Measurements from ENCODE around the gene ZNF330.

DNA sequence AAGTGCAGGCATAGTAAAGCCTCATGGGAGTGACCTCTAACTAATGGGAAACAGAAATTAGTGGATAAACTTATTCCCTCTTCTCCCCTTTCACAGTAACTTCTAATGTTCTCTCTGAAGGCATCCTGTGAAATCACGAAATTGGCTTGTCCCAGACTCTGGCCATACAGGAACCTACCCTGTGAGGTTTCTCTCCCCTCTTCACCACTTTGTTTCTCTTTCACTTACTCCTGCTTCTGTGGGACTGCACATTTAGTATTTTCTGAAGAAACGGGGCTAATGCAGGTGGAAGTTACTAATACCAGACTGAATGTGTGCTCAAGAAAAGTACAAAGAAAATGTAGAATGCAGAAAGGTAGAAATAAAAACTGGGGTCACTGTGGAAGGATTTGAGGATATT lies 20.0 kb downstream of the ZNF330 start:
- no peak for TF ChIP-seq EZH2 (optimal IDR thresholded peaks at IDR 0.05; ENCODE audit: low read depth, low read length)
- TF ChIP-seq, protein P1, sequence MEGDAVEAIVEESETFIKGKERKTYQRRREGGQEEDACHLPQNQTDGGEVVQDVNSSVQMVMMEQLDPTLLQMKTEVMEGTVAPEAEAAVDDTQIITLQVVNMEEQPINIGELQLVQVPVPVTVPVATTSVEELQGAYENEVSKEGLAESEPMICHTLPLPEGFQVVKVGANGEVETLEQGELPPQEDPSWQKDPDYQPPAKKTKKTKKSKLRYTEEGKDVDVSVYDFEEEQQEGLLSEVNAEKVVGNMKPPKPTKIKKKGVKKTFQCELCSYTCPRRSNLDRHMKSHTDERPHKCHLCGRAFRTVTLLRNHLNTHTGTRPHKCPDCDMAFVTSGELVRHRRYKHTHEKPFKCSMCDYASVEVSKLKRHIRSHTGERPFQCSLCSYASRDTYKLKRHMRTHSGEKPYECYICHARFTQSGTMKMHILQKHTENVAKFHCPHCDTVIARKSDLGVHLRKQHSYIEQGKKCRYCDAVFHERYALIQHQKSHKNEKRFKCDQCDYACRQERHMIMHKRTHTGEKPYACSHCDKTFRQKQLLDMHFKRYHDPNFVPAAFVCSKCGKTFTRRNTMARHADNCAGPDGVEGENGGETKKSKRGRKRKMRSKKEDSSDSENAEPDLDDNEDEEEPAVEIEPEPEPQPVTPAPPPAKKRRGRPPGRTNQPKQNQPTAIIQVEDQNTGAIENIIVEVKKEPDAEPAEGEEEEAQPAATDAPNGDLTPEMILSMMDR (IDR thresholded peaks at IDR 0.05; ENCODE audit: low read length), result no peak
